ENCODE measurements around the gene ADAM8.

The ADAM8 gene

DNA sequence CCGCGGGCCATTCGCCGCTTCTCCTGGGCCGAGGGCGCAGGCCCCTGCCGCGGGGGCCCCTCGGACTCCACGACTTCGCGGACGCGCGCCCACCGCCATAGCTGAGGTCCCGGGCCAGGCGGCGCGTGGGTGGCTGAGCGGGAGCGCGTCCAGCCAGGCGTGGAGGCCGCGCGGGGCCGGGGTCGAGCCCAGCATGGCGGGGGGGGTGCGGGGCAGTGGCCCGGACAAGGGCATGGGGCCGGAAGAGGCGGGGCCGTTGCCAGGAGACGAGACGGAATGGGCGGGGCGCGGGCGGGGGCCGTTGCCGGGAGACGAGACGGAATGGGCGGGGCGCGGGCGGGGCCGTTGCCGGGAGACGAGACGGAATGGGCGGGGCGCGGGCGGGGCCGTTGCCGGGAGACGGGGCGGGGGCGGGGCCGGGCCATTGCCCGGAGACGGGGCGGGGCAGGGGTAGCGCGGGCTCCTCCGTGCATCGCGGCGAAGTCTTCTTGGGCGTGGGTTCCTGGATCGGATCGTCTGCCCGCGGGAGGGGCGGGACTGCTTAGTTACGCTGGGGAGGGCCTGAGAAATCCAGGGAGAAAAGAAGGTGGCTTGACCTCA is 14.8 kb downstream of the ADAM8 start:
- CTCF ChIA-PET, result interaction anchor here (0.5 to 0.9 kb wide), 2 partner anchors 118 kb away, joined by 3 to 5 read pairs; no protein-coding TSS in a partner anchor

DNA sequence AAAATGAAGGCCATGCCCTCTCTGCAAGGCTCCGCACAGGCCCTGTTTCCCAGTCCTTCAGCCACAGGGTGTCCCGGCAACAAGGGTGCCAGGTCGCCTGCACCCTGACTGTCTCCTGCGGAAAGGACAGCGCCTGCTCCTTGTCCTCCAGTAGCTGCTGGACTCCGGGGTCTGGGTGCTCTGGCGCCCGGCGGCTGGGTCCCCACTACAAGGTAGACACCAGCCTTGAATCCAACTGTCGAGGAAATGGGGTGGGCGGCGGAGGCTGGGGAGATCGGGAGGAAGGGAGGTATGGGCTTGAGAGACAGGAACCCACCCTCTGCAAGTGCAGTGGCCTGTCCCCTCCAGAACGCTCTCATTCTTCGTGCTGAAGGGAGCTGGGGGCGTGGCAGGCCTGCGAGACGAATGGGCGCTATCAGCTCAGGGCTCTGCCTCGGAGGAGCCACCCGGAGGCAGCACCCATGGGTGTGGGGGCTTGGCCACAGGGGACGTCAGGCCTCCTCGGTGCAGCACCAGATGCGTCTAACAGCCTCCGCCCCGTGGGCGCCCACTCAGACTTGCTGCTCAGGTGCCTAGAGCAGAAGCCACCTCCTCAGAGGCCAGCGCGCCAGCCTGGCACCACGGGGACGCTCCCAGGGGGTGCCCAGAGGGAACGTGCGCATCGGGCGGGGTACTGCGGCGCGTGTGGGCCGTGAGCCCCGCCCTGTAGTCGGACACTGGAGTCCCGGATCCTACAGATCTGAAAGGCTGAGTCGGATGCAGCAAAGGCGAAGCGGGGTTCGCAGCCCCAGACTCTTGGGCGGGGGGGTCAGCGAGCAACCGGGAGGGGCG is 15.6 kb downstream of the ADAM8 start:
- CTCF ChIA-PET, result interaction anchor here (0.5 kb wide), 1 partner anchor 117 kb away, joined by 3 read pairs; no protein-coding TSS in a partner anchor
- DNase-seq (ENCODE audit: low spot score), result peak; percentile 63
- POLR2A ChIA-PET (ENCODE audit: low non-redundant PET), result interaction anchor here (1.0 to 1.6 kb wide), 2 partner anchors 14 to 17 kb away, joined by 5 read pairs; no protein-coding TSS in a partner anchor
- H3K27ac ChIP-seq, result peak overlapping the region; percentile 89
- TF ChIP-seq CTCF (conservative IDR thresholded peaks at IDR 0.05; ENCODE audit: low read depth), result no peak

More for the DNA sequence above, 14.8 kb downstream of the ADAM8 start:
- POLR2A ChIA-PET (ENCODE audit: low non-redundant PET), result interaction anchor here (1.0 to 1.6 kb wide), 2 partner anchors 13 to 16 kb away, joined by 5 read pairs; no protein-coding TSS in a partner anchor
- no peak for TF ChIP-seq CTCF (conservative IDR thresholded peaks at IDR 0.05; ENCODE audit: low read depth)
- peak overlapping the region; percentile 89 for H3K27ac ChIP-seq
- DNase-seq (ENCODE audit: low spot score), result peak; percentile 90

GRCh38 chr10:133259602-133259989 is 17.1 kb downstream of the ADAM8 start:
- ChIA-PET CTCF (no interaction called here), POLR2A (ENCODE audit: low non-redundant PET) (interaction anchor here (1.0 kb wide), 1 partner anchor 34 kb away, joined by 5 read pairs; no protein-coding TSS in a partner anchor)
- no peak for TF ChIP-seq CTCF (conservative IDR thresholded peaks at IDR 0.05; ENCODE audit: low read depth)
- no peak for DNase-seq (ENCODE audit: low spot score)
- peak overlapping the region; percentile 93 for H3K27ac ChIP-seq

DNA sequence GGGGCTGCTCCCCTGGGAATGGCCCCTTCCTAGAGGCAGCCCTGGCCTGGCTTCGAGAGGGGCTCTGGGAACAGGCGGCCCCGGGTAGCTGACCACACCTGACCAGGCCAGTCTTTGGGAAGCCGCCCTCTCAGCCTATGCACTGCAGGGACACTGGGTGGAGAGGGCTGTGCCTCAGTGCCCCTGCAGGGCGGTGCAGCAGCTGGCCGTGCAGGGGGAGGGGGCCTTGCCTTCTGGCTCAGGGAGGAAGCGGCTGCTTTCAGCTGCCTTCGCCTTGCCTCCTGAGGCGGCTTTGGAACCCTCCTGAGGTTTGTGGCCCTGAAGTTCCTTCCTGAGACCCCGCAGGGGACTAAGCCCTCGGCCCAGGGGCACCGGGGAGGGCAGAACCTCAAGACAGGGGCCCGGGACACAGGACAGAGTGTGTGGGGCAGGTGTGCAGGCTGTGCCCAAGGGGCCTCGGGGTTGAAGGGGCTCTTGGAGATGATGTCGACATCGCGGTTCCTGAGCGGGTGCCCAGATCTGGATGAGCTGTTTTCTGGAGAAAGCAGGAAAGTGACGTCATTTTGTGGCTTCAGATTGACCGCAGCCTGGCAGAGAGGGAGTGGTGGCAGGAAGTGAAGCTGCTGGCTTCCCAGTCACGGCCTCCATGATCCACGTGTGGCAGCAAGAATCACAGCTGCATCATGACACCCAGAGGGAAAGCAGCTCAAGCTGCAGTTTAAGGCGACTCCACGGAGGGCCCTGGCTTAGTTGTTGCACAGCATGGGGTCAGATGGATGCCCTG is 17.7 kb downstream of the ADAM8 start:
- CTCF ChIA-PET, result interaction anchor here (1.4 to 1.5 kb wide), 2 partner anchors 16 to 20 kb away, joined by 5 to 6 read pairs; no protein-coding TSS in a partner anchor
- TF ChIP-seq CTCF (conservative IDR thresholded peaks at IDR 0.05; ENCODE audit: low read depth), result no peak
- POLR2A ChIA-PET (ENCODE audit: low non-redundant PET), result interaction anchor here (1.0 kb wide), 2 partner anchors 14 to 34 kb away, joined by 3 to 5 read pairs; no protein-coding TSS in a partner anchor
- peak overlapping the region; percentile 93 for H3K27ac ChIP-seq
- peak; percentile 95 for DNase-seq (ENCODE audit: low spot score)

DNA sequence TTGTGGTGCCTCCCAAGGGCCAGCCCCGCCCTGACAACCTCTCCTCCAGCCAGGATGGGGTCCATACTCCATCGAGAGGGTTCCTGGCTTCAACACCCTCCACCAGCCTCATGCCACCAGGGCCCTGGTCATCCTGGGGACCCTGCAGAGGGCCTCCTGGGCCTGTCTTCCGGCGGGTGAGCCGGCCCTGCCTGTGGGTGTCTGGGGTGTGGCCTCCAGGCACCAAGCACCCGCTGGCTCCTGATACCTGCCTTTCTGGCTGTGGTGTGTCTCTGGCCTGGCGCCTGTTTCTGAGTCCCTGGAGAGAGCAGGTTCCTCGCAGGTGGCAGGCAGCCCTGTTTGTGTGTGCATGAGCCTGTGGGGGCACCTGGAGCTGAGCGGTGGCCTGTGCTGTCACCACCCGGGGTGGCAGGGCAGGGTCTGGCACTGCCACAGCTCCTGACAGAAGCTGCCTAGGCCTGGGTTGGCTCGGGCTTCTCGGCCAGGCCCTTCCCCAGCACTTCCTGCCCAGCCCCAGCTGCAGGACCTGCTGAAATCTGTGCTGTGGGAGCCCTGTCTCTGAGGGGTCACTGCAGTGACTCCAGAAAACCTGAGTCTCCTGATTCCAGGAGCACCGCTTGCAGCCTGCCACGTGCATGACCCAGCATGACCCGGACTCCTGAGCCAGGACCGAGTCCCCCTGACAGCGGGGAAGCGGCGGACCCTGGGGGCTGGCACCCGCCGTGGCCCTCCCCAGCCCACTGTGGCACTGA is 18.4 kb downstream of the ADAM8 start:
- CTCF ChIA-PET, result interaction anchor here (1.4 to 1.5 kb wide), 2 partner anchors 17 to 20 kb away, joined by 5 to 6 read pairs; no protein-coding TSS in a partner anchor
- POLR2A ChIA-PET (ENCODE audit: low non-redundant PET), result interaction anchor here (0.8 to 1.0 kb wide), 2 partner anchors 13 to 21 kb away, joined by 3 read pairs; no protein-coding TSS in a partner anchor
- no peak for TF ChIP-seq CTCF (conservative IDR thresholded peaks at IDR 0.05; ENCODE audit: low read depth)
- no peak for DNase-seq (ENCODE audit: low spot score)
- peak overlapping the region; percentile 93 for H3K27ac ChIP-seq
